Spleen (tissue), 11 donors: Measurements from ENCODE around the gene RFXAP. TPM values are rescaled to one million over a fixed set of nuclear protein-coding genes. Genes with fewer than 3 reads are reported as not detected.

Experiments
- DNase-seq: peaks from one replicate; pipeline ENCODE4 v3.0.0-alpha.2; 2020
- H3K27ac ChIP-seq, 8 donors: fragments of 200-600 bp; sonication (generic) in 7 of 8; 1 replicate in 4 of 8; 2 replicates in 4 of 8; pipeline versions ENCODE4 v1.5.0 to v1.8.0; 2016 to 2021; ENCODE audit warnings: inconsistent platforms in 4 of 8, mild to moderate bottlenecking in 4 of 8, moderate library complexity in 1 of 8
- H3K27me3 ChIP-seq, 7 donors: fragments of 200-600 bp; sonication (generic) in 6 of 7; replicated peaks in 1 of 7; 1 replicate in 4 of 7; 2 replicates in 3 of 7; pipeline versions ENCODE4 v1.5.0 to v1.8.0; 2016 to 2021; ENCODE audit warnings: inconsistent platforms in 3 of 7, mild to moderate bottlenecking in 1 of 7
- H3K36me3 ChIP-seq, 6 donors: fragments of 200-600 bp; sonication (generic) in 5 of 6; 1 replicate in 4 of 6; 2 replicates in 2 of 6; pipeline versions ENCODE4 v1.5.0 to v1.8.0; 2016 to 2021; ENCODE audit warnings: inconsistent platforms in 2 of 6
- H3K4me1 ChIP-seq, 6 donors: fragments of 200-600 bp; sonication (generic) in 5 of 6; 1 replicate in 3 of 6; 2 replicates in 3 of 6; pipeline versions ENCODE4 v1.5.0 to v1.8.0; 2016 to 2021; ENCODE audit warnings: inconsistent platforms in 3 of 6
- H3K4me3 ChIP-seq, 8 donors: fragments of 200-600 bp; sonication (generic) in 7 of 8; 1 replicate in 4 of 8; 2 replicates in 4 of 8; pipeline versions ENCODE4 v1.5.0 to v1.8.0; 2016 to 2021; ENCODE audit warnings: inconsistent platforms in 4 of 8, mild to moderate bottlenecking in 4 of 8, moderate library complexity in 2 of 8
- H3K9me3 ChIP-seq, 8 donors: fragments of 200-600 bp; sonication (generic) in 7 of 8; 1 replicate in 4 of 8; 2 replicates in 4 of 8; pipeline versions ENCODE4 v1.5.0 to v1.8.0; 2016 to 2021; ENCODE audit warnings: inconsistent platforms in 4 of 8
- CTCF ChIP-seq, 11 experiments: fragments of 200-600 bp in 7 of 11; fragments of 450-650 bp in 4 of 11; sonication (generic) in 4 of 11; IDR thresholded peaks in 8 of 11; conservative IDR thresholded peaks in 3 of 11; 1 replicate in 7 of 11; 2 replicates in 4 of 11; pipeline versions ENCODE4 v1.4.0 to v1.8.0; 2016 to 2021; ENCODE audit warnings: antibody characterized with exemption in 11 of 11, inconsistent platforms in 4 of 11, mild to moderate bottlenecking in 1 of 11
- POLR2A ChIP-seq, 3 donors: fragments of 450-650 bp; IDR thresholded peaks; one replicate each; pipeline ENCODE4 v1.5.1; 2017; ENCODE audit warnings: antibody characterized with exemption in 3 of 3, mild to moderate bottlenecking in 1 of 3
- POLR2AphosphoS5 ChIP-seq, 3 donors: sonication (generic); formaldehyde crosslinking; IDR thresholded peaks; one replicate each; pipeline ENCODE4 v1.5.1; 2017; ENCODE audit warnings: antibody characterized with exemption in 3 of 3
- WGBS, 5 donors: extraction: QIAGEN DNeasy Blood & Tissue Kit in 3 of 5; methylation state at CpG; one replicate each; pipeline versions ENCODE4 v1.1.5 to v1.1.7; 2013 to 2018; 5-methylcytosine and 5-hydroxymethylcytosine counted together
- intact Hi-C: fragments of 100-400 bp; cut with DNase I; formaldehyde crosslinking; loops from one replicate; pipeline ENCODE4 v1.15.0; 2023; ENCODE audit warnings: low total_unique reads
- polyA plus RNA-seq, 3 donors: library from polyadenylated mRNA; stranded (reverse); fragments of 200-250 nt; gene quantifications; one replicate each; pipeline ENCODE4 v1.2.1, GENCODE V29; 2013
- total RNA-seq, 7 donors: library from RNA; depleted of rRNA in 3 of 7; stranded (reverse); fragments of >200 nt in 3 of 7; fragmentation: NEBNext Ultra II Directional in 4 of 7; extraction: Animal tissue kit (Norgen Biotek cat#: 25700) in 4 of 7; gene quantifications; one replicate each; pipeline versions ENCODE4 v1.1.0 to v1.2.1, GENCODE V29; 2016 to 2021
- donor health status: healthy with polysubstance abuse.
- donor health status: DM: no; HTN: no; CAD: no; lungs with moderate emphysema.
- donor health status: DM: no; HTN: no; CAD: no.
- donor health status: Bipolar disorder and iron deficiency.
- donor health status: healthy.
- donor health status: DM: no; HTN: no; CAD: no.
- donor health status: DM: yes; HTN: yes; CAD: no.

The RFXAP gene
- total and polyA plus RNA-seq, 10 donors, result 4.6 to 9.3 (median 6.5) TPM

DNA sequence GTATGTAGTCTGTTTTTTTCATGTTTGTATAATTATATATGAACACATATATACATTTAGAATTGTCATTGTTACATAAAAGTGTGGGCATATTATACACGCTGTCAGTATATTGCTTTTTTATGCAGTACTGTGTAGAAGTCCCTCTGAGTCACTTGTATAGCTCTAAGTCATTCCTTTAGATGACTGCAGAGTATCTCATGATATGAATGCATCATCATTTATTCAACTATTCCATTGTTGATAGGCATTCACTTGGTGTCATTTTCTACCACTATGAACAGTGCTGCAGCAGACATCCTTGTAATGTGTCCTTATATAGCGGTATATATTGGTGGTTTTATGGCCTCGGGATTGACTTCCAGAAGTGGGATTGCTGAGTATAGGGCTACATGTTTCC, 15.3 kb downstream of the RFXAP start:
- TF ChIP-seq POLR2A (IDR thresholded peaks at IDR 0.05), result no peak
- TF ChIP-seq CTCF (IDR thresholded peaks at IDR 0.05 in 8 of 11, conservative IDR thresholded peaks at IDR 0.05 in 3 of 11), result no peak
- no peak for TF ChIP-seq POLR2AphosphoS5 (IDR thresholded peaks at IDR 0.05)
- Histone ChIP-seq H3K36me3 (peaks cover 0 to 38% (median 4%) of the 10 kb centered on the region in 6 donors), H3K9me3 (no peaks in the 10 kb centered on the region), H3K27me3 (no peaks in the 10 kb centered on the region), H3K4me3 (no peak overlapping the region), H3K4me1 (no peaks in the 10 kb centered on the region), H3K27ac (no peak overlapping the region)
- WGBS, 5 donors, result 94 to 98% (median 97%) methylated on average over 3 of the region's 3 CpGs
- intact Hi-C loops, result no loop called here
- no peak for DNase-seq

DNA sequence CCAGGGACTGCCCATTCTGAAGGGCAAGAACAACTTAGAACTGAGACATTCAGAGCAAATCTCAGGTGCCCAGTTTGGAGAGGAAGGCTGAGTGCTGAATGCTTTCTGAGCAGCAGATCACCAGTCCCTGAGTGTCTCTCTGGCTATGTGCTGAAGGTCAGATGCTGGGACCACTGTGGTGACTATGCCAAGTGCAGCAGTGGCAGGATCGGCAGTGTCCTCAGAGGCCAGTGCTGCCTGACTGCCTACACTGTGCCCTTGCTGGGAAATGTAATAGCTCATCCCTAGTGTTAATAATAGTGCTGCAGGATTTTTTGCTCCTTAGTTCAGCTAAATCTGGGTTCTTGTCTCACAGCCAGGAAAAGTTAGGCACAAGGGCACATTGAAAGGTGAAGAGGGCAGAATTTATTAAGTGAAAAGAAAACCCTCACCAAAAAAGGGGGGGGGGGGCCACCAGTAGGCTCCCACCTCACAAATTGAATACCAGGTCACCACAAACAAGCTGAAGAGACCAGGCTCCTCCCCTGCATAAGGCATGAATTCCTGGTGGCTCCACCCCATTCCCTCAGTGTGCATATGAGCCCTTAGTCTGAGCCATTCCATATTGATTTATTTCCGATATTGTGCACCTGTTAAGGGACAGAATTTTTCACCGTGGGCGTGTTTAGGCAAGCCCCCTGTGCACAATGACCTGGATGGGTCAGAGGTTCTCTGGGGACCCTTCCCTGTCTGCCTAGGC, 18.5 kb downstream of the RFXAP start:
- no peaks in the 10 kb centered on the region for H3K9me3 ChIP-seq
- H3K27ac ChIP-seq, result no peak overlapping the region
- H3K27me3 ChIP-seq, result no peaks in the 10 kb centered on the region
- WGBS, 5 donors, result 67 to 89% (median 72%) methylated on average over 3 to 4 of the region's 4 CpGs
- no peak for TF ChIP-seq CTCF (IDR thresholded peaks at IDR 0.05 in 8 of 11, conservative IDR thresholded peaks at IDR 0.05 in 3 of 11)
- TF ChIP-seq POLR2AphosphoS5 (IDR thresholded peaks at IDR 0.05), result no peak
- TF ChIP-seq POLR2A (IDR thresholded peaks at IDR 0.05), result no peak
- no peak for DNase-seq
- H3K4me1 ChIP-seq, result no peaks in the 10 kb centered on the region
- intact Hi-C loops, result no loop called here
- H3K4me3 ChIP-seq, result no peak overlapping the region
- peaks cover 0 to 13% (median 0%) of the 10 kb centered on the region in 6 donors for H3K36me3 ChIP-seq

GRCh38 chr13:36839281-36839680, 20.3 kb downstream of the RFXAP start:
- WGBS, 5 donors, result 74 to 84% (median 81%) methylated on average over 3 of the region's 3 CpGs
- no peaks in the 10 kb centered on the region for H3K4me1 ChIP-seq

GRCh38 chr13:36839981-36840380, 21.0 kb downstream of the RFXAP start:
- H3K4me3 ChIP-seq, result no peak overlapping the region
- H3K9me3 ChIP-seq, result no peaks in the 10 kb centered on the region
- WGBS, 5 donors, result 84 to 95% (median 90%) methylated on average over 12 of the region's 12 CpGs
- no peak for DNase-seq
- TF ChIP-seq POLR2AphosphoS5 (IDR thresholded peaks at IDR 0.05) (no peak), POLR2A (IDR thresholded peaks at IDR 0.05) (no peak), CTCF (IDR thresholded peaks at IDR 0.05 in 8 of 11, conservative IDR thresholded peaks at IDR 0.05 in 3 of 11) (no peak)
- no peaks in the 10 kb centered on the region for H3K4me1 ChIP-seq
- no peaks in the 10 kb centered on the region for H3K27me3 ChIP-seq
- peaks cover 0 to 6% (median 0%) of the 10 kb centered on the region in 6 donors for H3K36me3 ChIP-seq
- intact Hi-C loops, result no loop called here
- no peak overlapping the region for H3K27ac ChIP-seq

More at GRCh38 chr13:36839281-36839680, 20.3 kb downstream of the RFXAP start:
- Histone ChIP-seq H3K27me3 (no peaks in the 10 kb centered on the region), H3K36me3 (peaks cover 0 to 13% (median 0%) of the 10 kb centered on the region in 6 donors), H3K27ac (no peak overlapping the region), H3K4me3 (no peak overlapping the region), H3K9me3 (no peaks in the 10 kb centered on the region)
- intact Hi-C loops, result no loop called here
- no peak for DNase-seq
- TF ChIP-seq POLR2AphosphoS5 (IDR thresholded peaks at IDR 0.05), result no peak
